Skeletal muscle tissue (tissue), 4 donors: ENCODE data around the gene TGM2. TPM values are rescaled to one million over a fixed set of nuclear protein-coding genes. Genes with fewer than 3 reads are reported as not detected.

Experiments
- H3K27ac ChIP-seq: one replicate; pipeline ENCODE4 v1.7.0; 2013; ENCODE audit warnings: mild to moderate bottlenecking, low read depth, low read length, inconsistent platforms
- H3K27me3 ChIP-seq, 3 donors: one replicate each; pipeline ENCODE4 v1.7.0; 2013; ENCODE audit warnings: low read length in 3 of 3; ENCODE audit not compliant: control insufficient read depth in 3 of 3, insufficient read depth in 3 of 3
- H3K36me3 ChIP-seq, 3 donors: one replicate each; pipeline ENCODE4 v1.7.0; 2013; ENCODE audit warnings: low read length in 3 of 3; ENCODE audit not compliant: control insufficient read depth in 3 of 3, insufficient read depth in 3 of 3
- H3K4me1 ChIP-seq, 3 donors: one replicate each; pipeline ENCODE4 v1.7.0; 2013; ENCODE audit warnings: low read length in 3 of 3, mild to moderate bottlenecking in 3 of 3; ENCODE audit not compliant: control insufficient read depth in 3 of 3, insufficient read depth in 3 of 3
- H3K4me3 ChIP-seq, 3 donors: one replicate each; pipeline ENCODE4 v1.7.0; 2013; ENCODE audit warnings: low read length in 3 of 3
- H3K9ac ChIP-seq, 3 donors: one replicate each; pipeline ENCODE4 v1.7.0; 2013; ENCODE audit warnings: low read length in 3 of 3, mild to moderate bottlenecking in 3 of 3, moderate library complexity in 2 of 3, low read depth in 1 of 3
- H3K9me3 ChIP-seq, 3 donors: one replicate each; pipeline ENCODE4 v1.7.0; 2013; ENCODE audit warnings: low read length in 3 of 3; ENCODE audit not compliant: control insufficient read depth in 3 of 3
- total RNA-seq: library from RNA; depleted of rRNA; stranded (reverse); fragments of >200 nt; gene quantifications from one replicate; pipeline ENCODE4 v1.2.3, GENCODE V29; 2014
- donor health status: Osteomylitis.

The TGM2 gene
- total RNA-seq, 1 donor from 2014 or later: 7.3 TPM

- peaks cover 26 to 37% (median 27%) of the 10 kb centered on the region in 3 donors for H3K4me1 ChIP-seq
- no peak overlapping the region for H3K27ac ChIP-seq
- H3K9me3 ChIP-seq: no peaks in the 10 kb centered on the region
- H3K27me3 ChIP-seq: no peaks in the 10 kb centered on the region
- no peak overlapping the region for H3K4me3 ChIP-seq
- H3K9ac ChIP-seq: no peak overlapping the region
- peaks cover 17 to 36% (median 32%) of the 10 kb centered on the region in 3 donors for H3K36me3 ChIP-seq
Observed at GRCh38 chr20:38090061-38090460, 75.0 kb downstream of the TGM2 start.

GRCh38 chr20:38089500-38089899, 75.6 kb downstream of the TGM2 start:
- no peaks in the 10 kb centered on the region for H3K9me3 ChIP-seq
- no peaks in the 10 kb centered on the region for H3K27me3 ChIP-seq
- H3K4me1 ChIP-seq: peaks cover 21 to 33% (median 26%) of the 10 kb centered on the region in 3 donors
- no peak overlapping the region for H3K27ac ChIP-seq
- peaks cover 17 to 41% (median 32%) of the 10 kb centered on the region in 3 donors for H3K36me3 ChIP-seq
- H3K9ac ChIP-seq: no peak overlapping the region
- H3K4me3 ChIP-seq: no peak overlapping the region

- no peak overlapping the region for H3K9ac ChIP-seq
- H3K36me3 ChIP-seq: peaks cover 12 to 34% (median 25%) of the 10 kb centered on the region in 3 donors
- H3K4me1 ChIP-seq: peaks cover 0 to 15% (median 11%) of the 10 kb centered on the region in 3 donors
- no peaks in the 10 kb centered on the region for H3K9me3 ChIP-seq
- H3K27ac ChIP-seq: no peak overlapping the region
- H3K27me3 ChIP-seq: no peaks in the 10 kb centered on the region
- H3K4me3 ChIP-seq: no peak overlapping the region
Observed at GRCh38 chr20:38085026-38085425, 80.0 kb downstream of the TGM2 start.

- peaks cover 8 to 30% (median 20%) of the 10 kb centered on the region in 3 donors for H3K36me3 ChIP-seq
Observed at GRCh38 chr20:38084425-38084951, 80.6 kb downstream of the TGM2 start.

GRCh38 chr20:38083338-38084048, 81.6 kb downstream of the TGM2 start:
- Histone ChIP-seq H3K27me3 (no peaks in the 10 kb centered on the region), H3K27ac (peak overlapping the region; percentile 27), H3K36me3 (peaks cover 7 to 24% (median 23%) of the 10 kb centered on the region in 3 donors), H3K4me1 (peaks cover 0 to 14% (median 11%) of the 10 kb centered on the region in 3 donors), H3K9me3 (no peaks in the 10 kb centered on the region), H3K4me3 (no peak overlapping the region), H3K9ac (no peak overlapping the region)

More at GRCh38 chr20:38084425-38084951, 80.6 kb downstream of the TGM2 start:
- H3K27me3 ChIP-seq: no peaks in the 10 kb centered on the region
- no peaks in the 10 kb centered on the region for H3K9me3 ChIP-seq
- H3K27ac ChIP-seq: no peak overlapping the region
- H3K9ac ChIP-seq: no peak overlapping the region
- no peak overlapping the region for H3K4me3 ChIP-seq
- H3K4me1 ChIP-seq: peaks cover 0 to 14% (median 11%) of the 10 kb centered on the region in 3 donors

GRCh38 chr20:38082894-38083293, 82.2 kb downstream of the TGM2 start:
- Histone ChIP-seq H3K9ac (no peak overlapping the region), H3K27ac (no peak overlapping the region), H3K9me3 (no peaks in the 10 kb centered on the region), H3K27me3 (no peaks in the 10 kb centered on the region), H3K36me3 (peaks cover 2 to 18% (median 18%) of the 10 kb centered on the region in 3 donors), H3K4me1 (peaks cover 0 to 14% (median 11%) of the 10 kb centered on the region in 3 donors), H3K4me3 (no peak overlapping the region)

- Histone ChIP-seq H3K27ac (no peak overlapping the region), H3K27me3 (no peaks in the 10 kb centered on the region), H3K9me3 (no peaks in the 10 kb centered on the region), H3K36me3 (peaks cover 2 to 23% (median 22%) of the 10 kb centered on the region in 3 donors), H3K9ac (no peak overlapping the region), H3K4me1 (peaks cover 0 to 21% (median 11%) of the 10 kb centered on the region in 3 donors), H3K4me3 (no peak overlapping the region)
Observed at GRCh38 chr20:38081575-38081974, 83.5 kb downstream of the TGM2 start.

GRCh38 chr20:38079353-38079752, 85.7 kb downstream of the TGM2 start:
- no peak overlapping the region for H3K9ac ChIP-seq
- peaks cover 16 to 33% (median 21%) of the 10 kb centered on the region in 3 donors for H3K4me1 ChIP-seq
- H3K27me3 ChIP-seq: no peaks in the 10 kb centered on the region
- H3K4me3 ChIP-seq: no peak overlapping the region
- no peaks in the 10 kb centered on the region for H3K9me3 ChIP-seq
- H3K27ac ChIP-seq: no peak overlapping the region
- H3K36me3 ChIP-seq: peaks cover 2 to 15% (median 7%) of the 10 kb centered on the region in 3 donors

- Histone ChIP-seq H3K9ac (no peak overlapping the region), H3K27me3 (no peaks in the 10 kb centered on the region), H3K4me3 (no peak overlapping the region), H3K36me3 (peaks cover 2 to 15% (median 7%) of the 10 kb centered on the region in 3 donors), H3K9me3 (no peaks in the 10 kb centered on the region), H3K4me1 (peaks cover 28 to 35% (median 30%) of the 10 kb centered on the region in 3 donors), H3K27ac (peak overlapping the region; percentile 42)
Observed at GRCh38 chr20:38078084-38078483, 87.0 kb downstream of the TGM2 start.
